CD4-positive, CD25-positive, alpha-beta regulatory T cell (primary cell): ENCODE results near the gene FAM168A. TPM values are rescaled to one million over a fixed set of nuclear protein-coding genes. Genes with fewer than 3 reads are reported as not detected.

Experiments used
- ATAC-seq, 2 donors: fragments of 150-1000 bp; cut with Tn5 transposase; one replicate each; pipeline ENCODE4 v1.10.0; 2021; ENCODE audit warnings: low read depth in 2 of 2, moderate number of reproducible peaks in 2 of 2, moderate library complexity in 1 of 2
- DNase-seq, 3 donors: peaks; one replicate each; pipeline versions ENCODE4 v3.0.0 to v3.0.0-alpha.2; 2012 to 2022; ENCODE audit warnings: mixed read lengths in 1 of 3
- H3K27ac ChIP-seq: one replicate; pipeline ENCODE4 v1.7.0; 2013; ENCODE audit warnings: mild to moderate bottlenecking, low read length; ENCODE audit not compliant: insufficient read depth, poor library complexity, severe bottlenecking
- H3K27me3 ChIP-seq: one replicate; pipeline ENCODE4 v1.7.0; 2013; ENCODE audit warnings: low read length; ENCODE audit not compliant: control insufficient read depth, insufficient read depth
- H3K36me3 ChIP-seq: one replicate; pipeline ENCODE4 v1.7.0; 2013; ENCODE audit warnings: mild to moderate bottlenecking, low read length, moderate library complexity; ENCODE audit not compliant: control insufficient read depth, insufficient read depth
- H3K4me1 ChIP-seq: 2 replicates; pipeline ENCODE4 v1.7.0; 2013; ENCODE audit warnings: mild to moderate bottlenecking, low read length; ENCODE audit not compliant: insufficient read depth, control insufficient read depth, poor library complexity, severe bottlenecking
- H3K4me3 ChIP-seq: one replicate; pipeline ENCODE4 v1.7.0; 2013; ENCODE audit warnings: low read depth, mild to moderate bottlenecking, low read length, moderate library complexity
- H3K9me3 ChIP-seq, 2 experiments: 1 replicate in 1 of 2; 2 replicates in 1 of 2; pipeline ENCODE4 v1.7.0; 2013; ENCODE audit warnings: low read length in 2 of 2, mild to moderate bottlenecking in 1 of 2, moderate library complexity in 1 of 2; ENCODE audit not compliant: control insufficient read depth in 2 of 2
- H3K27ac Mint-ChIP-seq, 3 donors: one replicate each; pipeline ENCODE4 v1.8.0; 2020 to 2022; ENCODE audit warnings: mild to moderate bottlenecking in 3 of 3, mixed read lengths in 3 of 3, moderate library complexity in 2 of 3
- H3K27me3 Mint-ChIP-seq: one replicate; pipeline ENCODE4 v1.8.0; 2022; ENCODE audit warnings: mild to moderate bottlenecking, mixed read lengths
- H3K36me3 Mint-ChIP-seq: one replicate; pipeline ENCODE4 v1.8.0; 2020; ENCODE audit warnings: mixed read lengths
- H3K4me1 Mint-ChIP-seq, 4 donors: one replicate each; pipeline ENCODE4 v1.8.0; 2020 to 2022; ENCODE audit warnings: mixed read lengths in 4 of 4, mild to moderate bottlenecking in 1 of 4
- H3K4me3 Mint-ChIP-seq, 4 donors: one replicate each; pipeline ENCODE4 v1.8.0; 2020 to 2022; ENCODE audit warnings: mild to moderate bottlenecking in 4 of 4, mixed read lengths in 4 of 4, moderate library complexity in 3 of 4
- H3K9me3 Mint-ChIP-seq, 7 donors: one replicate each; pipeline ENCODE4 v1.8.0; 2020 to 2022; ENCODE audit warnings: mixed read lengths in 7 of 7, mild to moderate bottlenecking in 3 of 7, moderate library complexity in 2 of 7
- polyA plus RNA-seq, 4 donors: library from polyadenylated mRNA; unstranded; fragments of 300-500 nt; fragmentation: Illumina TruSeq; gene quantifications; one replicate each; pipeline ENCODE4 v1.2.3, GENCODE V29; 2021
- total RNA-seq: library from RNA; stranded (reverse); gene quantifications from one replicate; pipeline ENCODE4 v1.2.3, GENCODE V29; 2022

The FAM168A gene
- total and polyA plus RNA-seq, 5 donors from 2014 or later: 1.5 to 21.3 (median 3.0) TPM

- Mint-ChIP-seq H3K36me3 (peaks cover 15% of the 10 kb centered on the region), H3K27me3 (no peaks in the 10 kb centered on the region), H3K9me3 (no peaks in the 10 kb centered on the region), H3K4me3 (no peak overlapping the region), H3K27ac (no peak overlapping the region), H3K4me1 (peaks cover 0 to 8% (median 3%) of the 10 kb centered on the region in 4 donors)
- ATAC-seq (no peak), DNase-seq (no peak)
- Histone ChIP-seq H3K9me3 (no peaks in the 10 kb centered on the region), H3K27ac (no peak overlapping the region), H3K4me3 (no peak overlapping the region), H3K4me1 (no peaks in the 10 kb centered on the region), H3K27me3 (no peaks in the 10 kb centered on the region), H3K36me3 (no peaks in the 10 kb centered on the region)
These were observed 168.7 kb downstream of the FAM168A start for GRCh38 chr11:73429121-73429750.

DNA sequence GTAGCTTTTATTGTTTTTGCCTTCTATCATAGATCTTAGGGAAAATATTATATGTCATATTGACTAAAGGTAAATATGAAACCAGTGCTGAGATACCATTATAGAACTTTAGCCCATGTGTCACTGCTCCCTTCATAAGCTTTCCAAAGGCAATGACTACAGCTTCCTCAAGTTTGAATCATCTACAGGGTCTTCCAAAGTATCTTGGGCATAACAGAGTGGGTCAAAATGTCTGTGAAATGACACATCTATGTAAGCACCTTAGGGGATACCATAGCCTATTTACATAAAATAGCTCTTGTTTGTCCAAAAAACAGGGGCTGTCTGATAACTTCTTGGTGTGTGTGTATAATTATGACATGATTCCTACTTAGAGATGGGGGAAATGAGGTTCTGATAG, 169.2 kb downstream of the FAM168A start:
- H3K4me3 Mint-ChIP-seq: no peak overlapping the region
- no peaks in the 10 kb centered on the region for H3K4me1 ChIP-seq
- no peaks in the 10 kb centered on the region for H3K9me3 Mint-ChIP-seq
- H3K36me3 ChIP-seq: no peaks in the 10 kb centered on the region
- H3K27ac ChIP-seq: no peak overlapping the region
- no peaks in the 10 kb centered on the region for H3K27me3 Mint-ChIP-seq
- H3K4me1 Mint-ChIP-seq: peaks cover 0 to 8% (median 3%) of the 10 kb centered on the region in 4 donors
- no peak for DNase-seq
- ATAC-seq: no peak
- H3K27me3 ChIP-seq: no peaks in the 10 kb centered on the region
- H3K27ac Mint-ChIP-seq: no peak overlapping the region
- H3K36me3 Mint-ChIP-seq: peaks cover 15% of the 10 kb centered on the region
- no peaks in the 10 kb centered on the region for H3K9me3 ChIP-seq
- H3K4me3 ChIP-seq: no peak overlapping the region

- Mint-ChIP-seq H3K4me1 (peaks cover 0 to 8% (median 3%) of the 10 kb centered on the region in 4 donors), H3K9me3 (no peaks in the 10 kb centered on the region)
These were observed 169.7 kb downstream of the FAM168A start for GRCh38 chr11:73428227-73428626.

DNA sequence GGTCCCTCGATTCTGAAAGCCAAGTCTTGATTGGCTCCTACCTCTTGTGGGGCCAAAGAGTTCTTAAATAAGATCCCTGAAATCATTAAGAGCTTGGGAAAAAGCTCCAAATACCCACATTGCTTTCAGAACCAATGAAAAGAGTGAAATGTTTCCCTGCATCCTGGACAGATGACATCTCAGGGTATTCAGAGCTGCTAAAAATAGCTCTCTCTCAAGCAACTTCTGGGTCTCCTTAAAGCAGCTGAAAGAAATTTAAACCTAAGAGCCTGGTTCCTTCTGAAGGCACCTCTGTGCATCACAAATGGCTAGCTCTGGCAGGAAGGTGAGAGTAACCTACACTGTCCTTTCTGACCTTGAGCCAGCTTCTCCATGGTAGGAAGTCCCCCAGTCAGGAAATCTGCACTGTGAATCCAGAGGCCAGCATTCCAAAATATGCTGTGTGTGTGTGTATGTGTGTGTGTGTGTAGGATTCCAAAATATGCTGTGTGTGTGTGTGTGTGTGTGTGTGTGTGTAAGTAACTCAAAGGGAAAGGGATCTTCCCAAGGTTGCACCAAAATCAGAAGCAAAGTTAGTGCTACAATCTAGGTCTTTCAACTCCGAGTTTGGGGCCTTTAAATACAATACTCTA, 171.6 kb downstream of the FAM168A start:
- Histone ChIP-seq H3K4me1 (no peaks in the 10 kb centered on the region), H3K9me3 (no peaks in the 10 kb centered on the region), H3K27ac (no peak overlapping the region), H3K36me3 (no peaks in the 10 kb centered on the region), H3K4me3 (no peak overlapping the region), H3K27me3 (no peaks in the 10 kb centered on the region)
- H3K4me1 Mint-ChIP-seq: peaks cover 0 to 8% (median 3%) of the 10 kb centered on the region in 4 donors
- no peaks in the 10 kb centered on the region for H3K27me3 Mint-ChIP-seq
- no peak overlapping the region for H3K4me3 Mint-ChIP-seq
- no peak for ATAC-seq
- no peaks in the 10 kb centered on the region for H3K9me3 Mint-ChIP-seq
- DNase-seq: no peak
- peaks cover 15% of the 10 kb centered on the region for H3K36me3 Mint-ChIP-seq
- no peak overlapping the region for H3K27ac Mint-ChIP-seq

More at GRCh38 chr11:73428227-73428626, 169.7 kb downstream of the FAM168A start:
- no peak for DNase-seq
- H3K27me3 Mint-ChIP-seq: no peaks in the 10 kb centered on the region
- H3K4me3 Mint-ChIP-seq: peak overlapping the region in 1 of 4 donors; percentile 17
- Histone ChIP-seq H3K27ac (no peak overlapping the region), H3K27me3 (no peaks in the 10 kb centered on the region), H3K4me3 (no peak overlapping the region), H3K9me3 (no peaks in the 10 kb centered on the region), H3K4me1 (no peaks in the 10 kb centered on the region), H3K36me3 (no peaks in the 10 kb centered on the region)
- H3K27ac Mint-ChIP-seq: peak overlapping the region in 2 of 3 donors; percentile 6 to 42
- H3K36me3 Mint-ChIP-seq: peaks cover 15% of the 10 kb centered on the region
- no peak for ATAC-seq

DNA sequence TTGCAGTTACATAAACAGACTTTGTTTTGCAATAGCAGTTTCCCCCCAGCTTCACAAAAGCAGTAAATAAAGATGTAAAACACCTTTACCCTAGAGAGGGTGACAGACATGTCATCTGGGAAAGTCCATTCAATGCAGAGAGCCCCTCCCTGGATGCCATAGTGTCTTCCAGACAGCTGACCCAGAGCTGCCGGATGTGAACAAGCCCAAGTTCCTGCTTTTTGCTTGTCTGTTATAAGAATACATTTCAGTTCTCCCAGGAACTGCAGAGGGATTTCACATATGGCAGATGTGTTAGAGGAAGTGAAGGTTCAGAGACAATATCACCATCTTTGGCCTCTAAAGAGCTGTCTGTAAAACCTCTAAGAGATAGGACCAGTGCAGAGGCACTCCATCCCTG, 172.8 kb downstream of the FAM168A start:
- no peak for DNase-seq

GRCh38 chr11:73423506-73423905, 174.4 kb downstream of the FAM168A start:
- H3K27me3 ChIP-seq: no peaks in the 10 kb centered on the region
- H3K4me3 Mint-ChIP-seq: no peak overlapping the region
- no peak for DNase-seq
- H3K27me3 Mint-ChIP-seq: no peaks in the 10 kb centered on the region
- H3K36me3 Mint-ChIP-seq: peaks cover 11% of the 10 kb centered on the region
- no peaks in the 10 kb centered on the region for H3K9me3 ChIP-seq
- peaks cover 0 to 8% (median 3%) of the 10 kb centered on the region in 4 donors for H3K4me1 Mint-ChIP-seq
- no peaks in the 10 kb centered on the region for H3K4me1 ChIP-seq
- ATAC-seq: no peak
- H3K27ac ChIP-seq: no peak overlapping the region
- H3K27ac Mint-ChIP-seq: peak overlapping the region in 1 of 3 donors; percentile 31
- H3K9me3 Mint-ChIP-seq: no peaks in the 10 kb centered on the region
- peaks cover under 1% of the 10 kb centered on the region for H3K36me3 ChIP-seq
- no peak overlapping the region for H3K4me3 ChIP-seq

More for the DNA sequence above, 172.8 kb downstream of the FAM168A start:
- no peak for ATAC-seq
- Mint-ChIP-seq H3K36me3 (peaks cover 20% of the 10 kb centered on the region), H3K4me1 (peaks cover 0 to 8% (median 3%) of the 10 kb centered on the region in 4 donors), H3K9me3 (no peaks in the 10 kb centered on the region), H3K27ac (peak overlapping the region in 1 of 3 donors; percentile 64), H3K27me3 (no peaks in the 10 kb centered on the region), H3K4me3 (no peak overlapping the region)
- no peaks in the 10 kb centered on the region for H3K36me3 ChIP-seq
- no peak overlapping the region for H3K4me3 ChIP-seq
- H3K27ac ChIP-seq: no peak overlapping the region
- no peaks in the 10 kb centered on the region for H3K27me3 ChIP-seq
- H3K9me3 ChIP-seq: no peaks in the 10 kb centered on the region
- H3K4me1 ChIP-seq: no peaks in the 10 kb centered on the region

DNA sequence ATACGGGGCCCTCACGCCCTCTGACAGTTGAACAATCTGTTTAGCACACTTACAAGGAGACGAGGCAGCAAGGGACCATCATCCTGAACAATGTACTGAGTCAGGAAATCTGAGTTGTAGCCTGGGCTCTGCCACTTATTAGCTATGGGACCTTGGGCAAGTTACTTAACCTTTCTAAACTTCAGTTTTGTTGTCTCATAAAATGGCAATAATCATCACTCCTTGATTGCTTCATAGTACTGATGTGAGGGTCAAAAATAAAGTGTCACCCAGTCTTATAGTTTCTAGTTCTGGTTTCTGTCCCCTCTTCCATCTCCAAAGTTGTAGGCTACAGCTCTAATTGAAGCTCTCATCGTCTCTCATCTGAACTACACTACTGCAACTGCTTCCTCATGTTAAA, 175.0 kb downstream of the FAM168A start:
- peak overlapping the region in 1 of 3 donors; percentile 31 for H3K27ac Mint-ChIP-seq
- H3K4me3 Mint-ChIP-seq: no peak overlapping the region

DNA sequence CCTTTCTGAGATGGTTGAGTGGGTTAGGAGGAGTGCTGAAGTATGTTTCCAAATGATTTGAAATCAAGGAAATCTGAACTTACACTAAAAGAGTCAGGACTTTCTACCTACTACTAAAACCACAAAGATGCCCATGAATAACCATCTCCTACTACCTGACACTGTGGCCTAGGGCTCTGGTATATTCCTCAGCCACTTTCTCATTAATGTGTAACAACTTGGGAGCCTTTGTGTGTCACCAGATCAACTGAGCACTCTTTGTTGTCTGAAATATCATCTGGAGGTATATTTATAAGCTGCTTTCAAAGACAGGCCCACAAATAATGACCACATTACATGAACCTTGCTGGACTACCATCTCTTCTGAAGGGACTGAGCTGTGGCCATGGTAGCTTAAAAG, 177.8 kb downstream of the FAM168A start:
- H3K9me3 ChIP-seq: no peaks in the 10 kb centered on the region
- Mint-ChIP-seq H3K4me1 (peaks cover 0 to 6% (median under 1%) of the 10 kb centered on the region in 4 donors), H3K36me3 (peaks cover 18% of the 10 kb centered on the region), H3K4me3 (no peak overlapping the region), H3K9me3 (no peaks in the 10 kb centered on the region), H3K27me3 (no peaks in the 10 kb centered on the region), H3K27ac (no peak overlapping the region)
- no peaks in the 10 kb centered on the region for H3K27me3 ChIP-seq
- H3K4me1 ChIP-seq: no peaks in the 10 kb centered on the region
- peaks cover 7% of the 10 kb centered on the region for H3K36me3 ChIP-seq
- H3K27ac ChIP-seq: no peak overlapping the region
- no peak for ATAC-seq
- DNase-seq: no peak
- H3K4me3 ChIP-seq: no peak overlapping the region

More for the DNA sequence above, 175.0 kb downstream of the FAM168A start:
- Histone ChIP-seq H3K27me3 (no peaks in the 10 kb centered on the region), H3K4me3 (no peak overlapping the region), H3K9me3 (no peaks in the 10 kb centered on the region), H3K4me1 (no peaks in the 10 kb centered on the region), H3K36me3 (peaks cover 7% of the 10 kb centered on the region), H3K27ac (no peak overlapping the region)
- DNase-seq (no peak), ATAC-seq (no peak)
- Mint-ChIP-seq H3K4me1 (peaks cover 0 to 5% (median under 1%) of the 10 kb centered on the region in 4 donors), H3K36me3 (peaks cover 12% of the 10 kb centered on the region), H3K9me3 (no peaks in the 10 kb centered on the region), H3K27me3 (no peaks in the 10 kb centered on the region)
